GM21529 (cell line): ENCODE data around the gene CTSW.

Source experiments
- ATAC-seq: cut with Tn5 transposase; IDR thresholded peaks from one replicate; pipeline ENCODE4 v1.9.1; 2021; ENCODE audit not compliant: unreplicated experiment

The CTSW gene

DNA sequence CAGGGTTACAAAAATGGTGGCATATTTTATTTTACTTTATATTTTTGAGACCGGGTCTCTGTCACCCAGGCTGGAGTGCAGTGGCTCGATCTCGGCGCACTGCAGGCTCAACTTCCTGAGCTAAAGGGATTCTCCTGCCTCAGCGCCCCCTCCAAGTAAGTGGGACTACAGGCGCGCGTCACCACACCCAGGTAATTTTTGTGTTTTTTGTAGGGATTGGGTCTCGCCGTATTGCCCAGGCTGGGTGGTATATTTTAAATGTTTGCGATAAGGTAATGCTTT is 21.2 kb downstream of the CTSW start:
- no peak for ATAC-seq

DNA sequence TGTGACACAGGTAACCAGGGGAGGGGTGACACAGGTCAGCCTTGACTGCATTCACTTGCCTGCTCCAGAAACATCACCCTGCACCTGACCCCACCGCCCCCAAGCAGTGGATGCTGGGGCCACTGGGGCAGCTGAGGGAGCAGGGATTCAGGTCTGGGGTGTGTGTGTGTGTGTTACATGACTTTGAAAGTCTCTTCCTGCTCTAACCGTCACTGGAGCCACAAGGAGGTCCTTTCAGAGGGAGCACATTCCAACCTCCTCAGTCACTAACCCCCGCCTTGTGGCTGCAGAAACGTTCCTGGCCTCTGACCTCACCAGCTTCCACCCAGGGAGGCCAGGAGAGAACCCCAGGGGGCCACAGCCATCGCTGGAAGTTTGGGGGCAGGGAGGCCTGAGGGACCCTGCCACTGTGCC is 23.4 kb downstream of the CTSW start:
- ATAC-seq, result no peak

GRCh38 chr11:65903715-65904114 is 24.1 kb downstream of the CTSW start:
- ATAC-seq, result no peak

DNA sequence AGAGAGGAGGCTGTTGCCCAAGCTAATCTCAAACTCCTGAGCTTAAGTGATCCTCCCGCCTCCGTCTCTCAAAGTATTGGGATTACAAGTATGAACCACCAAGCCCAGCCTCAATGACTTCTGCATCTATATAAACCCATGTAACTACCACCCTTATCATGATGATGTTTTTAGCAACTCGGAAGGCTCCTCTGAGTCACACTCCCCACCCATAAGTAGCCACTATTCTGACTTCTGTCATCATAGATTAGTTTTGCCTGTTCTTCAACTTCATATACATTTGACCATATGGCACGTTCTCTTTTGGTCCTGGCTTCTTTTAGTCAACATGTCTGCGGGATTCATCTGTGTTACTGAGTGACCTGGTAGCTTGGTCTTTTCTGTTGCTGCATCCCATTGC is 27.0 kb downstream of the CTSW start:
- no peak for ATAC-seq

GRCh38 chr11:65907878-65908277 is 28.2 kb downstream of the CTSW start:
- ATAC-seq, result no peak

DNA sequence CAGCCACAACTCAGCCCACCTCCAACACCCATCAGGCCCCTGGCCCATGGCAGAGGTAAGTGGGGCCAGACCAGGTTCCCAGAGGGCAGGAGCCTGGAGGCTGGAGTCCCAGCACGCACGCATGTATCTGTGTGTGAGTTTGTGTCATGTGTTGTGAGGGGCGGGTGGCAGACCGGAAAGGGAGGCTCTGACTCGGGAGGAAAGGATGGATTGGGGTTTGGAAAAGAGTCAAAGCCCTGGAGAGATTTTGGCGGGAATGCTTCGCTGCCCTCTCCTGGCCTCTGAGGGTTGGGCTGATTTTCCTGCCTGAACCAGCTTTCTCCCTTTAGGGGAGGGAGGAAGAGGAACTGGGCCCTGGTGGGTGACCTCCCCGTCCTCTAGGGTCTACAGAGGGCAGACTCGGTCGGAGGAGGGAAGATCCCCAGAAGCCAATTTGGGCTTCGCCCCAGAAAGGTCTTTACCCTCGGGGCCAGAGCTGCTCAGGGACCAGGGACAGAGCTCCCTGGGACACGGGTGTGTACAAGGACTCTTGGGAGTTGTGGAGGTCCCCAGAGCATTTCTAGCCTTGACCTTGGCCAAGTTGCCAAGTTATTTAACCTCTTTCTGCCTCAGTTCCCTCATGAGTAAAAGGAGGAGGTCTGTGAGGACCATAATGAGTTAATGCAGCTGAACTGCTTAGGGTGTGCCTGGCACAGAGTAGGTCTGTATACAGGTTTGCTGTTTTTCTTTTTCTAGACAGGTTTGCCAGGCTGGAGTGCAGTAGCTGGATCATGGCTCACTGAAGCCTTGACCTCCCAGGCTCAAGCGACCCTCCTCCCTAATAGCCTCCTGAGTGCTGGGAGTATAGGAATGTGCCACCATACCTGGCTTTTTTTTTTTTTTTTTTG is 32.3 kb downstream of the CTSW start:
- ATAC-seq, result no peak

GRCh38 chr11:65912845-65913244 is 33.2 kb downstream of the CTSW start:
- ATAC-seq, result no peak

DNA sequence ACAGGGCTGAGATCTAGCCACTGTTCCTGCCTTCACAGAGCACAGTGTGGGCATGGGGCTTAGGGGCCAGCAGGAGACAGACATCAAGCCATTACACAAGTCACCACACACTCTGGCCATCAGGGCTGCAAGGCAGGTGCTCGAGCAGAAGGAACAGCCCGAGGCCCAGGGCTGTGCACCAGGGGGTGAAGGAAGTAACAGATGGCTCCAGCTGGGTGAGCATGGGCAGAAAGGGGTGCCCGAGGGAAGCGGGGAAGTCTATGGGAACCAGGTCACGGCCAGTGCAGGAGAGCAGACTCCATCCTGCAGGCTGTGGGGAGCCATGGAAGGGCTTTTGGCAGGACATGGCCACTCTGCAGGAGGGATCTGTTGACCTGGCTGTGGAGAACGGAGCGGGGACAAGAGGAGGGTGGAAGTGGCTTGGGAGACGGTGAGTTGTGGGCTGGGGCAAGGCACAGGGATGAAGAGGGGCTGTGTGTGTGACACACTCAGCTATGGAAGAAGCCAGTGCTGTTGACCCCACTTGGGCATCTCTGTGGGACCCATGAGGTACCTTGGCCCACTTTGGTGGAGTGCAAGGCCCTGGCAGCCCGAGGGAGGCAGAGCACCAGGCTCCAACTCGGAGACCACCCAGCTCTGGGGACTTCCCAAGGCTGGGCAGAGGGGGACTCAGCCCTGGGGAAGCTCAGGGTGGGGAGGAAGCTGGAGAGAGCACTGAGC is 35.6 kb downstream of the CTSW start:
- no peak for ATAC-seq

- no peak for ATAC-seq
Observed at GRCh38 chr11:65915821-65916251, 36.2 kb downstream of the CTSW start.

DNA sequence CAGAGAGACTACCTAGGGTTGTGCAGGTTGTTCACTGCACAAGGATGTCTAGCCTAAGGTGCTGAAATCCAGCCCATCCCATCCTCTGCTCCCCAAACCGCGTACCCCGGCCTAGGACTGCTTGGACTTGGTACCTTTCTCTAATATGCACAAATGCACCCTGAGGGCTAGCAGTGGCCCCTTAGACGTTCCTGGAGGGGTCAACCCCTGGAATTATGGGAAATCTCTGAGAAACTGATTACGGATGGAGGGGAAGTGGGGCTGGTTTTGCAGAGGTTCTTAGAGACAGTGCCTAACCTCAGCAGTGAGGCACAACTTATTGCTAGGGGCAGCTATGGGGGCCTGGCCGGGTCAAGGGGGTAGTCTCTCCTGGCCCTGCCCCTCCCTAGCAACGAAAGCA is 36.8 kb downstream of the CTSW start:
- no peak for ATAC-seq

- no peak for ATAC-seq
Observed at GRCh38 chr11:65917077-65917433, 37.4 kb downstream of the CTSW start.

- no peak for ATAC-seq
Observed at GRCh38 chr11:65917434-65918210, 38.0 kb downstream of the CTSW start.

GRCh38 chr11:65918211-65919140 is 38.8 kb downstream of the CTSW start, which contains the start of gene C11orf68:
Gene C11orf68, minus strand, starts transcription at chr11:65919062. Its CDS starts 31 bp downstream, at chr11:65919031.
- ATAC-seq, result peak; percentile 57

GRCh38 chr11:65919141-65919572 is 39.5 kb downstream of the CTSW start, which contains the start of gene DRAP1:
Gene DRAP1, plus strand, starts transcription at chr11:65919426. Its CDS starts 76 bp downstream, at chr11:65919502.
- peak; percentile 83 for ATAC-seq

GRCh38 chr11:65919573-65920371 is 40.1 kb downstream of the CTSW start:
- ATAC-seq, result peak; percentile 43

GRCh38 chr11:65920372-65920802 is 40.8 kb downstream of the CTSW start:
- ATAC-seq, result no peak

DNA sequence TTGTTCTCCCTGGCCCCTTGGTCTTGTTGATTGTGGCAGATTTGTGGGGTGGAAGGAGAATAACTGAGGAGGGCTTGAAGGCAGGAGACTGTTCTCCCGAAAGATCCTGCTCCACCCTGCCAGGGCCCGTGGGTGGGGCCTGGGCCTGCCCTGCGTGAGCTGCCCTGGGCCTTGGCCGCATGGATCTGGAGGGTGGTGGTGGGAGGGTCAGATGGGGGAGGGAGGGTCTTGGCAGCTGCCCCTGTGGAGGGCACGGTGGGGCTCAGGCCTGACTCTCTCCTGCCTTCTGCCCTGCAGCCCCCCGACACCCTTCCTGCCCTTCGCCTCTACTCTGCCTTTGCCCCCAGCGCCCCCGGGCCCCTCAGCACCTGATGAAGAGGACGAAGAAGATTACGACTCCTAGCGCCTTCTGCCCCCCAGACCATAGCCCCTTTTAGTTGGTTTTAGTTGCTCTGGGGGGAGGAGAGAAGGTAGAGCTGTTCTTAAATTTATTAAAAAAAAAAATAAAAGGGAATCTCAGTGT is 41.5 kb downstream of the CTSW start:
- no peak for ATAC-seq

GRCh38 chr11:65921876-65922275 is 42.2 kb downstream of the CTSW start:
- no peak for ATAC-seq

- ATAC-seq, result no peak
Observed at GRCh38 chr11:65922565-65922964, 42.9 kb downstream of the CTSW start.
